ENCODE data around the gene ARL13B. TPM values are rescaled to one million over a fixed set of nuclear protein-coding genes. Genes with fewer than 3 reads are reported as not detected.
A peak's percentile ranks its signal among the peaks of the same experiment; 100 is the strongest.
"Not testable (repeated sequence)": the region's sequence is repeated elsewhere in the genome, so short reads cannot be mapped to it uniquely, and the experiment has no call there.

Gene ARL13B
- total RNA-seq, 2 experiments from 2014 or later, result 8.3 to 10.2 TPM

DNA sequence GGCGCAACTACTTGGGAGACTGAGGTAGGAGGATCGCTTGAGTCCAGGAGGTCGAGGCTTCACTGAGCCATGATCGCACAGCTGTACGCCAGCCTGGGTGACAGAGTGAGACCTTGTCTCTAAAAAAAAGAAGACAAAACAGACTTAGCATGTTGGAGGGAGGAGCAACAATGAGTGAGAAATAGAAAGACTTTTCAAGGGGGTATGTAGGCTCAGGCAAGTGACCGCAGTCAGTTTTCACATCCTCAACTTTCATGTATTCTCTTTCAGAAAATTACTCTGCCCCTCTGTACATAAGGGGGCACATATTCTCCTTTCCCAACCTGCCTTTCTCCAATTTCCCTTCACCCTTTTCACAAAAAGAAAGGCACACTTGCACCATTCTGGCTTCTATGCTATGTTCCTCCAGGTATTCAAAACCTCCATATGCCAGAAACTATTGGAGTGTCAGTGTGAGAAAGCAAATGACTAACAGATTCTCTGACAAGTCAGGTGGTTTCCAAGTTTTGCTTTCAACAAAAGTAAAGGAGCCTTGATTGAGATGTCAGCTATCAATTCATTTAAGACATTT, 90.5 kb downstream of the ARL13B start:
- ATAC-seq (ENCODE audit: low read depth) (no peak), DNase-seq (no peak)
- Mint-ChIP-seq H3K27ac (no peak overlapping the region), H3K4me3 (no peak overlapping the region), H3K9me3 (peaks cover 6% of the 10 kb centered on the region), H3K36me3 (peaks cover 49% of the 10 kb centered on the region), H3K27me3 (no peaks in the 10 kb centered on the region), H3K4me1 (peaks cover 41% of the 10 kb centered on the region)
- POLR2A ChIA-PET, result no interaction called here

DNA sequence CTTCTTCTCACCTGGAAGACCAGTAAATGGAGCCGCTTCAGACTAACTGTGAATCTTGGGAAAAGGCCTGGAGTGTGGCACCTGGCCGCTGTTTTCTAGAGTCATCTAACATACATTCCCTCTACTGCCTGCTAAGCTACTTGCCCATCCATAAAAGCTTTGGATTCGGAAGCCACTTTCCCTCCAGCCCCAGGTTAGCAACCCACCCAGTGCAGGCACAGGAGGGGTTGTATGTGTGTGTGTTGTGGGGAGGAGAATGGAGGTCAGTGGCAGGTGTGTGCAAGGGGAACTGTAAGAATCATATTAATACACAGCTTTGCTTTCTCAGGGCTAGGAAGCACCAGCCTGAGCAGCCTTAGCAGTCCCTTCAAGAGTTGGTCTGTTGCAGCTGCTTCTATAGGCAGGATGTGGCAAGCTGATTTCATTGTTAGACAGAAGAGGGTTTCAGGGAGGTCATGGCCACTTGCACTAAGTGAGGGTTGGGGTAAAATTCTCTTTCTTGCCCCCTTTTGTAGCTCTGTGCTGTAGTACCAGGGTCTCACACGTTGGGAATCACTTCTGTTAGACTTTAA, 91.8 kb downstream of the ARL13B start:
- H3K9me3 Mint-ChIP-seq, result peaks cover 6% of the 10 kb centered on the region
- DNase-seq (peak; percentile 37), ATAC-seq (ENCODE audit: low read depth) (peak; percentile 99)
- H3K36me3 Mint-ChIP-seq, result peaks cover 50% of the 10 kb centered on the region
- no peaks in the 10 kb centered on the region for H3K27me3 Mint-ChIP-seq
- H3K4me1 Mint-ChIP-seq, result peaks cover 32% of the 10 kb centered on the region
- POLR2A ChIA-PET, result interaction anchor here (1.8 kb wide), 1 partner anchor 9 kb away, joined by 13 read pairs; the partner anchor contains the start of genes DHFR2 and NSUN3
- H3K4me3 Mint-ChIP-seq, result peak overlapping the region; percentile 60
- H3K27ac Mint-ChIP-seq, result peak overlapping the region; percentile 80

- Mint-ChIP-seq H3K27me3 (no peaks in the 10 kb centered on the region), H3K36me3 (peaks cover 44% of the 10 kb centered on the region), H3K9me3 (peaks cover 1% of the 10 kb centered on the region), H3K4me3 (no peak overlapping the region), H3K27ac (no peak overlapping the region), H3K4me1 (peaks cover 31% of the 10 kb centered on the region)
- DNase-seq (no peak), ATAC-seq (ENCODE audit: low read depth) (no peak)
- POLR2A ChIA-PET, result no interaction called here
Measured at GRCh38 chr3:94076055-94076454, 96.1 kb downstream of the ARL13B start.

- DNase-seq; H3K9me3 Mint-ChIP-seq; ATAC-seq (ENCODE audit: low read depth); H3K4me3 Mint-ChIP-seq; POLR2A ChIA-PET; H3K27me3 Mint-ChIP-seq; H3K27ac Mint-ChIP-seq: not testable (repeated sequence)
- H3K36me3 Mint-ChIP-seq, result peaks cover 22% of the 10 kb centered on the region
- peaks cover 18% of the 10 kb centered on the region for H3K4me1 Mint-ChIP-seq
Measured at GRCh38 chr3:94080552-94080951, 100.6 kb downstream of the ARL13B start.

DNA sequence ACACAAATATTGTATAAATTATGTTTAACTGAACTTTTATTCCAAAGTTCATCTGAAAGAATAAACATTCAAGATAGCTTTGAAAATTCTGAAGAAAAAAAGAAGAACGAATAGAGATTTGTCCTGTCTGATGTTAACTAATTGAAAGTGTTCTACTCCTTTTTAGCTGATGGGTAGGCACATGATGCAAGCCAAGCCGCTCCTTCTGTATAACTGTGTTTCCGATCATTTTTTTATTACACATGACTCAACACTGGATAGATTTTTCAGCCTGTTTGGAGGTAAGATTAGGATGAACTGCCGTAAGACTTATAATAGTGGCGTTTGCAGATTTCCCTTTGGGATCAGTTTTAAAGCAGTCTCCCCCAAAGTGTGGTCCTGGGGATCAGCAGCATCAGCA, 101.9 kb downstream of the ARL13B start:
- Mint-ChIP-seq H3K27me3 (no peaks in the 10 kb centered on the region), H3K27ac (no peak overlapping the region), H3K4me1 (peaks cover 18% of the 10 kb centered on the region), H3K9me3 (no peaks in the 10 kb centered on the region), H3K36me3 (peaks cover 15% of the 10 kb centered on the region), H3K4me3 (no peak overlapping the region)
- DNase-seq (no peak), ATAC-seq (ENCODE audit: low read depth) (no peak)
- POLR2A ChIA-PET, result no interaction called here

DNA sequence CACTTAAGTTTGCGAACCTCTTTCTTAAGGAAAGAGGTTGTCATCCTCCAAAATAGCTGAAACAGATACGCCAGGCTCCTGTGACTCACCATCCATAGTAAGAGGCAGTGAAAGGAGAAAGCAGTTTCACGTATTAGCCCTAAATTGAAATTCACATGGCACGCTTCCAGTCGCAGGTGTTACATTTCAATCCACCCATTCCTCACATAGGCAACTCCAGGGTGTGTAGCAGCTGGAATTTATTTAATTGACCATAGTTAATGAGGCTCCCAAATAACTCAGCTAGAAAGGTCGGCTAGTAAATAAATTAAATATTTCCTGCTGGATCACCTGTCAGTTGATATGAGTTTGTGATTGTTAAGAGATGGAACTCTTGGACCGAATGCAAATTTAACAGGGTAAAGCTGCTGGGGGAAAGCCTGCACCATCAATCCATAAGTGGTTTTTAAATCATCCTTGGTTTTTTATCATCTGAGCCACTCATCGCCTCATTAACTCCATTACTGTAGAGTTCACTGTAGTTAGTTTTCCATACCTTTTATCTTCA, 102.5 kb downstream of the ARL13B start:
- POLR2A ChIA-PET, result no interaction called here
- no peak for ATAC-seq (ENCODE audit: low read depth)
- DNase-seq, result no peak
- H3K4me3 Mint-ChIP-seq, result no peak overlapping the region
- H3K36me3 Mint-ChIP-seq, result peaks cover 18% of the 10 kb centered on the region
- H3K27me3 Mint-ChIP-seq, result no peaks in the 10 kb centered on the region
- H3K4me1 Mint-ChIP-seq, result peaks cover 18% of the 10 kb centered on the region
- H3K9me3 Mint-ChIP-seq, result no peaks in the 10 kb centered on the region
- no peak overlapping the region for H3K27ac Mint-ChIP-seq

GRCh38 chr3:94083261-94083660, 103.3 kb downstream of the ARL13B start:
- ATAC-seq (ENCODE audit: low read depth) (peak; percentile 74), DNase-seq (no peak)
- Mint-ChIP-seq H3K27ac (no peak overlapping the region), H3K4me3 (peak overlapping the region; percentile 35), H3K36me3 (peaks cover 20% of the 10 kb centered on the region), H3K4me1 (peaks cover 16% of the 10 kb centered on the region), H3K9me3 (no peaks in the 10 kb centered on the region), H3K27me3 (no peaks in the 10 kb centered on the region)
- POLR2A ChIA-PET, result no interaction called here

DNA sequence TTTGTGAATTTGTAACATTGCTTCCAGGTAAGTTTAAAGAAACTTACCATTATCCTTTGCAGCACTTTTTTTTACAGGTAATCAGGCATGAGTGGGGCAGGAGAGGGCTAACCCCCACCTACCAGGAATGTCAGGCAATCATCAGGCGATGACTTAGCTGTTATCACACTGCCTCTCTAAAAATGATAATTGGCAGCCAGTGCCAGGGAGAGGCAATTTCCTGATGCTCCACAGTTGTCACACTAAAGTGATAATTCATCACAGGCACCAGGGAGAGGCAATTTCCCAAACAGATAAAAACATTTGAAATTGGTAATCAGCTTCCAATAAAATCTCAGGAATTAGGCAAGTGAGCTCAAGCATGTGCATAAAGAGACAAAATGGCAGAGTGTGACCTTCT, 109.2 kb downstream of the ARL13B start:
- Mint-ChIP-seq H3K4me1 (no peaks in the 10 kb centered on the region), H3K27ac (peak overlapping the region; percentile 66), H3K9me3 (peaks cover 1% of the 10 kb centered on the region), H3K36me3 (peaks cover 33% of the 10 kb centered on the region), H3K27me3 (no peaks in the 10 kb centered on the region), H3K4me3 (no peak overlapping the region)
- DNase-seq (no peak), ATAC-seq (ENCODE audit: low read depth) (no peak)
- POLR2A ChIA-PET, result no interaction called here

DNA sequence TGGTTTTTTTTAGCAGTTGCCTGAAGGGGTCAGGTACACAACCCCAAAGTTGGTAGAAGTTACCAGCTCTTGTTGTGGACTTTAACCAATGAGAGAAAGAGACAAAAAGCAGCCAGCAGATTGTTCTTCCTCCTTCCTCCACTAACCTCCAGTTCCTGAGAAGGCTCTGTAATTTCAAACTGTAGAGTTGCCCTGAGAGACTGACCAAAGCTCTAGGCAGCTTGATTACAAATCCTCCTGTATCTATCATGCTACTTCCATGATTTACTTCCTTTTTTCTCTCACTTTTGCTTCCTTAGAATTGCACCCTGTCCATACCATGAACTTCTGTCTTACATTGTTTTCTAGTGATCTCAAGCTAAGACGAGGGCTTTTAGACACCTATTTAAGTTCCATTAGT, 112.1 kb downstream of the ARL13B start:
- H3K9me3 Mint-ChIP-seq, result peaks cover 1% of the 10 kb centered on the region
- DNase-seq (no peak), ATAC-seq (ENCODE audit: low read depth) (no peak)
- no peak overlapping the region for H3K4me3 Mint-ChIP-seq
- H3K27me3 Mint-ChIP-seq, result no peaks in the 10 kb centered on the region
- no peak overlapping the region for H3K27ac Mint-ChIP-seq
- H3K4me1 Mint-ChIP-seq, result no peaks in the 10 kb centered on the region
- H3K36me3 Mint-ChIP-seq, result peaks cover 31% of the 10 kb centered on the region
- POLR2A ChIA-PET, result no interaction called here

- ATAC-seq (ENCODE audit: low read depth), result no peak
- POLR2A ChIA-PET, result no interaction called here
- H3K4me1 Mint-ChIP-seq, result peaks cover 2% of the 10 kb centered on the region
- H3K36me3 Mint-ChIP-seq, result peaks cover 24% of the 10 kb centered on the region
- no peak overlapping the region for H3K27ac Mint-ChIP-seq
- no peak overlapping the region for H3K4me3 Mint-ChIP-seq
- DNase-seq, result no peak
- H3K9me3 Mint-ChIP-seq, result peaks cover 1% of the 10 kb centered on the region
- no peaks in the 10 kb centered on the region for H3K27me3 Mint-ChIP-seq
Measured at GRCh38 chr3:94093151-94093550, 113.2 kb downstream of the ARL13B start.

GRCh38 chr3:94095111-94095510, 115.2 kb downstream of the ARL13B start:
- Mint-ChIP-seq H3K36me3 (peaks cover 11% of the 10 kb centered on the region), H3K4me3 (no peak overlapping the region), H3K27ac (no peak overlapping the region), H3K27me3 (no peaks in the 10 kb centered on the region), H3K4me1 (peaks cover 4% of the 10 kb centered on the region), H3K9me3 (no peaks in the 10 kb centered on the region)
- POLR2A ChIA-PET, result no interaction called here
- DNase-seq (no peak), ATAC-seq (ENCODE audit: low read depth) (no peak)

DNA sequence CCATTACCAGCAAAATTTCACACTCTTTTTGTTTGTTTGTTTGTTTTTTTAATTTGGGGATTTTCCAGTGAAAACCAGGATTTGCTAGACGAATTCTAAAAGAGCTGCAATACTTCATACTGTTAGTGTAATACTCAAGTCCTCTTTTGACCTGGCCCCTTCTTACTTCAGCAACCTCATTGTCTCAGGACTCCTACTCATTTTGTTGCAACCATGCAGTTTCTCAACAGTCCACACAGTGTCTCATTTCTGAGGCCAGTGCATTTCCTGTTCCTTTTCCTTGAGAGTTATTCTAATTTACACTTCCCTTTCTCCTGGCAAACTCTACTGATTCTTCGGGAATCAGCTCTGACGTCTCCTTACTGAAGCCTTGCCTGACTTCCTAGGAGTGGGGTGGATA, 118.5 kb downstream of the ARL13B start:
- Mint-ChIP-seq H3K4me1 (peaks cover 4% of the 10 kb centered on the region), H3K27ac (no peak overlapping the region), H3K36me3 (peaks cover 3% of the 10 kb centered on the region), H3K27me3 (no peaks in the 10 kb centered on the region), H3K9me3 (no peaks in the 10 kb centered on the region), H3K4me3 (no peak overlapping the region)
- no peak for DNase-seq
- POLR2A ChIA-PET, result no interaction called here
- no peak for ATAC-seq (ENCODE audit: low read depth)

GRCh38 chr3:94099311-94099710, 119.4 kb downstream of the ARL13B start:
- peaks cover 3% of the 10 kb centered on the region for H3K36me3 Mint-ChIP-seq
- no peak overlapping the region for H3K27ac Mint-ChIP-seq
- DNase-seq (no peak), ATAC-seq (ENCODE audit: low read depth) (no peak)
- POLR2A ChIA-PET, result no interaction called here
- H3K27me3 Mint-ChIP-seq, result no peaks in the 10 kb centered on the region
- H3K4me3 Mint-ChIP-seq, result no peak overlapping the region
- no peaks in the 10 kb centered on the region for H3K9me3 Mint-ChIP-seq
- peaks cover 4% of the 10 kb centered on the region for H3K4me1 Mint-ChIP-seq

GRCh38 chr3:94101860-94102259, 121.9 kb downstream of the ARL13B start:
- H3K27ac Mint-ChIP-seq, result no peak overlapping the region
- peaks cover 3% of the 10 kb centered on the region for H3K36me3 Mint-ChIP-seq
- H3K27me3 Mint-ChIP-seq, result no peaks in the 10 kb centered on the region
- DNase-seq, result no peak
- no peak for ATAC-seq (ENCODE audit: low read depth)
- POLR2A ChIA-PET, result no interaction called here
- H3K9me3 Mint-ChIP-seq, result no peaks in the 10 kb centered on the region
- H3K4me1 Mint-ChIP-seq, result peaks cover 4% of the 10 kb centered on the region
- no peak overlapping the region for H3K4me3 Mint-ChIP-seq
